ENCODE measurements around the gene FAM169A.
"Not testable (repeated sequence)": the region's sequence is repeated elsewhere in the genome, so short reads cannot be mapped to it uniquely, and the experiment has no call there.

The FAM169A gene

DNA sequence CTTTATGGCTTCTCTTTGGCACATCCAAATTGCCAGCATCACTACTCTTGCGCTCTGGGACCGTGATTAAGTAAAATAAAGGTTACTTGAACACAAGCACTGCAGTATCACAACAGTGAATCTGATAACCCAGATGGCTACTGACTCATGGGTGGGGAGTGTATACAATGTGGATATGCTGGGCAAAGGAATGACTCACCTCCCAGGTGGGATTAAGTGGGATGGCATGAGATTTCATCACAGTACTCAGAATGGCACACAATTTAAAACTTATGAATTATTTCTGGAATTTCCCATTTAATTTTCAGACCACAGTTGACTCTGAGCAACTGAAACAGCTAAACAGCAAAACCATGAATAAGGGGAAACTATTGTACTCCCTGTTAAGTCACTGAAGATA is 103.6 kb downstream of the FAM169A start:
- intact Hi-C loops (cut with micrococcal nuclease): loop anchor here (10.0 kb wide), 1 partner anchor 582 kb away; no protein-coding TSS in a partner anchor
- peaks cover 47% of the 10 kb centered on the region for H3K36me3 Mint-ChIP-seq (ENCODE audit: low read depth)
- no peaks in the 10 kb centered on the region for H3K27me3 Mint-ChIP-seq
- no peak overlapping the region for H3K27ac Mint-ChIP-seq
- H3K9me3 Mint-ChIP-seq: no peaks in the 10 kb centered on the region
- H3K4me3 Mint-ChIP-seq: no peak overlapping the region
- H3K4me1 Mint-ChIP-seq (ENCODE audit: low read depth): peaks cover 22% of the 10 kb centered on the region

DNA sequence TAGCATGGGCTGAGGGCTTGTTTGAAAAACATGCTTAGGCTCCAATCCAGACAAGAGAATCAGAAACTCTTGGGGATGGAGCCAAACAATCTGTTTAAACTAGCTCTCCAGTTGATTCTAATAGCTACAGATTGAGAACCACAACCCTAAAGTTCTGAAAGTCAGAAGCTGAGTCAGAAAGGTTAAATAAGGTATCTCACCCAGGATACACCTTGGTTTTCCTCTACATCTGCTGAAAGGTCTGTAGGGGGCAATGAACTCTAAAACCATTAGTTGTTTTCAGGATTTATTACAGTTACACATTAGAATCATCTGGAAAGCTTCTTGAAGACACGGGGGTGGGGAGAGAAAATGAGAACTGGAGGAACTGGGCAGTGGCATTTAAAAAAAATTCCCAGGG is 104.9 kb downstream of the FAM169A start:
- Mint-ChIP-seq H3K27me3 (no peaks in the 10 kb centered on the region), H3K9me3 (peaks cover 5% of the 10 kb centered on the region), H3K4me3 (no peak overlapping the region), H3K27ac (no peak overlapping the region), H3K36me3 (ENCODE audit: low read depth) (peaks cover 48% of the 10 kb centered on the region), H3K4me1 (ENCODE audit: low read depth) (peaks cover 22% of the 10 kb centered on the region)
- intact Hi-C loops (cut with micrococcal nuclease): loop anchor here (10.0 kb wide), 1 partner anchor 584 kb away; no protein-coding TSS in a partner anchor

- not testable (repeated sequence) for H3K27ac Mint-ChIP-seq; H3K9me3 Mint-ChIP-seq; H3K4me1 Mint-ChIP-seq (ENCODE audit: low read depth); H3K27me3 Mint-ChIP-seq; H3K4me3 Mint-ChIP-seq
- intact Hi-C loops (cut with micrococcal nuclease): loop anchor here (10.0 kb wide), 1 partner anchor 54 kb away; no protein-coding TSS in a partner anchor
- H3K36me3 Mint-ChIP-seq (ENCODE audit: low read depth): peaks cover 87% of the 10 kb centered on the region
Measured at GRCh38 chr5:74748742-74749141, 117.4 kb downstream of the FAM169A start.

GRCh38 chr5:74738406-74738805 is 127.8 kb downstream of the FAM169A start:
- intact Hi-C loops (cut with micrococcal nuclease): no loop called here
- Mint-ChIP-seq H3K27ac (no peak overlapping the region), H3K36me3 (ENCODE audit: low read depth) (peaks cover 64% of the 10 kb centered on the region), H3K27me3 (no peaks in the 10 kb centered on the region), H3K4me1 (ENCODE audit: low read depth) (no peaks in the 10 kb centered on the region), H3K9me3 (no peaks in the 10 kb centered on the region), H3K4me3 (no peak overlapping the region)

DNA sequence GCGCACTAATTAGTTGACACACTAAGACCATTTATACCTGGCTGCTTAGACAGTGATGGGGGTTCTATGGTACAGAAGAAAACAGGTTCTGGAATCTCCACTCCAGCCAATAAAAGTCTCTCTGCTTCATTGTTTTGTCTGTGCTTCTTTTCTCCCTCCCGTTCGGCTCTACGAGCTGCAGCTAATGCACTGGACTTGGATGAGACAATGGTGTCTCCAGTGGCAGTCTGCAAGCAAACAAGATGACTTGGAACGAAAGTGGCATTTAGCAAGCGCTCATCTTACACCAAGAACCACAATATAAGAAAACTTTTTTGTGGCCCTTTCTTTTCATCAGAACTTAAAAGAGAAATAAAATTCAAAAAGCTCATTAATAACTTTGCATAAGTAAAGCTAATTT is 129.4 kb downstream of the FAM169A start:
- no peaks in the 10 kb centered on the region for H3K27me3 Mint-ChIP-seq
- H3K9me3 Mint-ChIP-seq: no peaks in the 10 kb centered on the region
- intact Hi-C loops (cut with micrococcal nuclease): no loop called here
- peaks cover 69% of the 10 kb centered on the region for H3K36me3 Mint-ChIP-seq (ENCODE audit: low read depth)
- H3K4me3 Mint-ChIP-seq: no peak overlapping the region
- H3K4me1 Mint-ChIP-seq (ENCODE audit: low read depth): no peaks in the 10 kb centered on the region
- no peak overlapping the region for H3K27ac Mint-ChIP-seq
